C4-2B (cell line): ENCODE data around the gene IKZF1.

Source experiments
- ZFX ChIP-seq: fragments of 450-650 bp; IDR thresholded peaks from 2 replicates; pipeline ENCODE4 v1.6.1; 2017
- TF ChIP-seq, protein P1 (sequence below): fragments of 450-650 bp; conservative IDR thresholded peaks from 2 replicates; pipeline ENCODE4 v1.5.1; 2017; ENCODE audit warnings: mild to moderate bottlenecking

GRCh38 chr7:50282813-50283605, 21.5 kb upstream of the IKZF1 start:
- TF ChIP-seq, protein P1, sequence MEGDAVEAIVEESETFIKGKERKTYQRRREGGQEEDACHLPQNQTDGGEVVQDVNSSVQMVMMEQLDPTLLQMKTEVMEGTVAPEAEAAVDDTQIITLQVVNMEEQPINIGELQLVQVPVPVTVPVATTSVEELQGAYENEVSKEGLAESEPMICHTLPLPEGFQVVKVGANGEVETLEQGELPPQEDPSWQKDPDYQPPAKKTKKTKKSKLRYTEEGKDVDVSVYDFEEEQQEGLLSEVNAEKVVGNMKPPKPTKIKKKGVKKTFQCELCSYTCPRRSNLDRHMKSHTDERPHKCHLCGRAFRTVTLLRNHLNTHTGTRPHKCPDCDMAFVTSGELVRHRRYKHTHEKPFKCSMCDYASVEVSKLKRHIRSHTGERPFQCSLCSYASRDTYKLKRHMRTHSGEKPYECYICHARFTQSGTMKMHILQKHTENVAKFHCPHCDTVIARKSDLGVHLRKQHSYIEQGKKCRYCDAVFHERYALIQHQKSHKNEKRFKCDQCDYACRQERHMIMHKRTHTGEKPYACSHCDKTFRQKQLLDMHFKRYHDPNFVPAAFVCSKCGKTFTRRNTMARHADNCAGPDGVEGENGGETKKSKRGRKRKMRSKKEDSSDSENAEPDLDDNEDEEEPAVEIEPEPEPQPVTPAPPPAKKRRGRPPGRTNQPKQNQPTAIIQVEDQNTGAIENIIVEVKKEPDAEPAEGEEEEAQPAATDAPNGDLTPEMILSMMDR = no peak
- no peak for TF ChIP-seq ZFX
